ENCODE measurements around the gene C1orf56.

C1orf56 gene

DNA sequence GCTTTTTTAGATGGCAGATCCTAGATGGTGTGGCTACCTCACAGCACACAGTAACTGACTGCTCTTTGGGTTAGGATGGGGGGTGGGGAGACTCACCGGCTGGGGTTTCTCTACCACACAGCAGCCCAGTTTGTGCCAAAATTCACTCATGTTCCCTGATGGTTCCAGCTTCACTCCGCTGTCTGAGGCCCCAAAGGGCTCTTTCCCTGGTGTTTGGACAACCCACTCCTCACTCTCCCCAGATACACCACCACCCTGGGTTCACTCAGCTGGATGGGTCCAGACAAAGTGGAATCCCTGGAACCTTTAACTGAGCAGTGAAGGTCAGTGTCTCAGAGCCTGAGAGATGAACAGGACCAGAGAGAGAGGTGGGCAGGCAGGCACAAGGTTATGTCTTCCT is 8.0 kb downstream of the C1orf56 start:
- Histone ChIP-seq H3K9ac (ENCODE audit: low read depth, low read length) (no peak overlapping the region), H3K4me1 (ENCODE audit: control insufficient read depth, insufficient read depth, low read length) (peaks cover 4% of the 10 kb centered on the region), H3K36me3 (ENCODE audit: control insufficient read depth, insufficient read depth, low read length) (peaks cover 23% of the 10 kb centered on the region), H3K27me3 (ENCODE audit: control insufficient read depth, insufficient read depth, low read length) (no peaks in the 10 kb centered on the region), H3K4me3 (ENCODE audit: low read depth, low read length) (no peak overlapping the region), H3K9me3 (ENCODE audit: control insufficient read depth, insufficient read depth, low read length) (no peaks in the 10 kb centered on the region)

- no peak overlapping the region for H3K9ac ChIP-seq (ENCODE audit: low read depth, low read length)
Measured at GRCh38 chr1:151056149-151056548, 8.6 kb downstream of the C1orf56 start.

DNA sequence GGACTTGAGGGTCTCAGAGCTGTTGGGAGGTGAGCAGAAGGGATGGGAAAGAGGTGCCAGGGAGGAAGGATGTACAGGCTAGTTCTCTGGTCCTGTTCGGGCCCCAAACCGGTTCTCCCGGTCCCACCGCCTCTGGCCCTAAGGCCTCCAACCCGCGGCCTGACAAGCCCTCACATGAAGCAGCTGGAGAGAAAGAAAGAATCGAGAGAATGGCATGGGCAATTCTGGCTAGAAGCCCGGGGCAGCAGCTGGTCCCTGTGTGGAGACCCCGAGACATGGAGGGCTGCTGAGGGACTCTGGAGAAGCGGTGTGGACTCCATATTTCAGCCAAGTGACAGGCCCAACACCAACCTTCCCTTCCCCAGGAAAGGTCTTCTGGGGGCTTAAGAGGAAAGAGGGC is 11.1 kb downstream of the C1orf56 start:
- no peaks in the 10 kb centered on the region for H3K27me3 ChIP-seq (ENCODE audit: control insufficient read depth, insufficient read depth, low read length)
- peak overlapping the region; percentile 95 for H3K4me3 ChIP-seq (ENCODE audit: low read depth, low read length)
- H3K9me3 ChIP-seq (ENCODE audit: control insufficient read depth, insufficient read depth, low read length), result no peaks in the 10 kb centered on the region
- H3K4me1 ChIP-seq (ENCODE audit: control insufficient read depth, insufficient read depth, low read length), result peaks cover 8% of the 10 kb centered on the region
- peaks cover 14% of the 10 kb centered on the region for H3K36me3 ChIP-seq (ENCODE audit: control insufficient read depth, insufficient read depth, low read length)
- H3K9ac ChIP-seq (ENCODE audit: low read depth, low read length), result peak overlapping the region; percentile 90

More at GRCh38 chr1:151056149-151056548, 8.6 kb downstream of the C1orf56 start:
- H3K9me3 ChIP-seq (ENCODE audit: control insufficient read depth, insufficient read depth, low read length), result no peaks in the 10 kb centered on the region
- H3K4me1 ChIP-seq (ENCODE audit: control insufficient read depth, insufficient read depth, low read length), result peaks cover 4% of the 10 kb centered on the region
- H3K4me3 ChIP-seq (ENCODE audit: low read depth, low read length), result no peak overlapping the region
- no peaks in the 10 kb centered on the region for H3K27me3 ChIP-seq (ENCODE audit: control insufficient read depth, insufficient read depth, low read length)
- peaks cover 23% of the 10 kb centered on the region for H3K36me3 ChIP-seq (ENCODE audit: control insufficient read depth, insufficient read depth, low read length)

DNA sequence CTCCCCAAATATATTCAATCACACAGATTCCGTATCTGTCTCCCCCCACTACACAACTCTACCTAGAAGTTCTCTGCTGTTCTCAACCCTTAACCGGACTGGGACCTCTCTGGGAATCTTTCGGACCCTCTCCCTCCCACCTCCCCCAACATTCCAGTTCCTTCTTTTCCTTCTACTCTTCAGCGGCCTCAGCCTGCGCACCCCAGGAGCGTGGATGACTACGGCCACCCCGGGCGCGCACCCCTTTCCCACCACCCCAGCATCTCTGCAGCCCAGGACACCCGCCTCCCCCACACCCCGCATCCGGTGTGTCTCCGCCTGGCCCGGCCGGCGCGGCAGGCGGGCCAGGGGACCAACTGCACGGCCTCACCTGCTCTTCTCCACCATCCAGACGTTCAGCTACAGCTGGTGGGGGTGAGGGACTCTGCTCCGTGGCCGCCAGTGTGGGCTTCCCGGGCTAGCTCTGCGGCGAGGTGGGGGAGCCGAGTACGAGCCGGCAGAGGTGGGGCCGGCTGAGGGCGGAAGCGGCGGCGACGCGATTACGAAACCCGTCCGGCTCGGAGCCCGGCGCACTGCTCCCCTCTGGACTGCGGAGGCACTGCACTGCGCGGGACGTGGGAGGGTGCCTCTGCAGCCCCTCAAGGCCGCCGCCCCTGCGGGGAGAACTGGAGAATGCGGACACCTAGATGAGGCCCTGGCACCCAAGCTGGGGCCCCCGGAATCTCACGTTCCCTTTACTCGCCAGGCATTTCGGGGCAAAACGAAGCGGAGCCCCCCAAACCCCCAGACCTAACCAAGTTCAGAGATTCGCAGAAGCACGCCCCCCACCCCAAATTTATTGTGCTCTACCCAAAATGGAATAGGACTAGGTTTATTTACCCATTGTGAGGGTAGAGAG is 11.8 kb downstream of the C1orf56 start, which contains the start of gene CDC42SE1:
TSS of gene CDC42SE1 (minus strand) at position 514 of the 898 bp plus-strand sequence. CDS start 3,892 bp downstream, outside the sequence.
- Histone ChIP-seq H3K4me1 (ENCODE audit: control insufficient read depth, insufficient read depth, low read length) (peaks cover 10% of the 10 kb centered on the region), H3K4me3 (ENCODE audit: low read depth, low read length) (peak within 1 kb of the TSS; percentile 95), H3K27me3 (ENCODE audit: control insufficient read depth, insufficient read depth, low read length) (no peaks in the 10 kb centered on the region), H3K36me3 (ENCODE audit: control insufficient read depth, insufficient read depth, low read length) (peaks cover 9% of the 10 kb centered on the region), H3K9ac (ENCODE audit: low read depth, low read length) (peak within 1 kb of the TSS; percentile 90), H3K9me3 (ENCODE audit: control insufficient read depth, insufficient read depth, low read length) (no peaks in the 10 kb centered on the region)

DNA sequence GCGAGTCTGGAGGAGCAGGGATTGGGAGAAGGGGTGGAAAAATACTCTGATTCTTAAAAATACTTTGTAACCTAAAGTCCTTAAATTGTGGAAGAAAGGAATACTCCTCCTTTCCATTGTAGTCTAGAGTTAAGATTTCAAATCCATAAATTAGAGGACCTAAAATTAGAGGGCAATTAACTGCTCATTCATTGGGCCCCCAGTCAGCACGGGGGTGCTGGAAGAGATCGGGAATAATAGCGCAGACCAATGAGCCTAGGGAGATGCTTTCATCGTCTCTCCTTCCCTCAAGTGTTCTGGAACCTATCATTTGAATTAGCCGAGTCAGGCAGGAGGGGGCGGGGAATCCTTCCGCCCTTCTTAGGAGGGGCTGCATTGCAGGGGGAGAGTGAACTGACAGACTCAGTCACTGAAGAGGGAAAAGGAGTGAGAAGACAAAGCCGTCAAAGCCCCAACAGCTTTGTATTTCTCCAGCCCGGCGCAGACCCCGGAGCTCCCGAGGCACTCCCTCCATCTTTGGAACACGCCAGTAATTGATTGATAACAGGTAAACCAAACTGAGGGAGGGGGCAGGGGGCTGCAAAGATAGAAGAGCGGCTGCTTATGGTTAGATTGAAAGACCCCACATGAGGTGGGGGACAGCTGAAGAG is 12.6 kb downstream of the C1orf56 start, which contains the start of gene MLLT11:
TSS of gene MLLT11 (plus strand) at position 391 of the 650 bp plus-strand sequence. CDS start 6,828 bp downstream, outside the sequence.
- H3K9ac ChIP-seq (ENCODE audit: low read depth, low read length), result peak within 1 kb of the TSS; percentile 90
- H3K36me3 ChIP-seq (ENCODE audit: control insufficient read depth, insufficient read depth, low read length), result peaks cover 8% of the 10 kb centered on the region
- H3K4me3 ChIP-seq (ENCODE audit: low read depth, low read length), result peak within 1 kb of the TSS; percentile 95
- H3K4me1 ChIP-seq (ENCODE audit: control insufficient read depth, insufficient read depth, low read length), result peaks cover 11% of the 10 kb centered on the region
- H3K9me3 ChIP-seq (ENCODE audit: control insufficient read depth, insufficient read depth, low read length), result no peaks in the 10 kb centered on the region
- no peaks in the 10 kb centered on the region for H3K27me3 ChIP-seq (ENCODE audit: control insufficient read depth, insufficient read depth, low read length)

GRCh38 chr1:151060657-151061421 is 13.3 kb downstream of the C1orf56 start:
- H3K9ac ChIP-seq (ENCODE audit: low read depth, low read length), result peak overlapping the region; percentile 61

GRCh38 chr1:151061704-151062103 is 14.2 kb downstream of the C1orf56 start:
- no peaks in the 10 kb centered on the region for H3K9me3 ChIP-seq (ENCODE audit: control insufficient read depth, insufficient read depth, low read length)
- no peaks in the 10 kb centered on the region for H3K27me3 ChIP-seq (ENCODE audit: control insufficient read depth, insufficient read depth, low read length)
- H3K4me1 ChIP-seq (ENCODE audit: control insufficient read depth, insufficient read depth, low read length), result peaks cover 11% of the 10 kb centered on the region
- H3K4me3 ChIP-seq (ENCODE audit: low read depth, low read length), result peak overlapping the region; percentile 95
- H3K36me3 ChIP-seq (ENCODE audit: control insufficient read depth, insufficient read depth, low read length), result no peaks in the 10 kb centered on the region
- no peak overlapping the region for H3K9ac ChIP-seq (ENCODE audit: low read depth, low read length)

More at GRCh38 chr1:151060657-151061421, 13.3 kb downstream of the C1orf56 start:
- Histone ChIP-seq H3K27me3 (ENCODE audit: control insufficient read depth, insufficient read depth, low read length) (no peaks in the 10 kb centered on the region), H3K36me3 (ENCODE audit: control insufficient read depth, insufficient read depth, low read length) (peaks cover 1% of the 10 kb centered on the region), H3K4me3 (ENCODE audit: low read depth, low read length) (peak overlapping the region; percentile 95), H3K4me1 (ENCODE audit: control insufficient read depth, insufficient read depth, low read length) (peaks cover 11% of the 10 kb centered on the region), H3K9me3 (ENCODE audit: control insufficient read depth, insufficient read depth, low read length) (no peaks in the 10 kb centered on the region)

GRCh38 chr1:151062741-151063371 is 15.3 kb downstream of the C1orf56 start:
- Histone ChIP-seq H3K4me1 (ENCODE audit: control insufficient read depth, insufficient read depth, low read length) (peaks cover 10% of the 10 kb centered on the region), H3K4me3 (ENCODE audit: low read depth, low read length) (no peak overlapping the region), H3K9ac (ENCODE audit: low read depth, low read length) (no peak overlapping the region)

GRCh38 chr1:151065089-151065645 is 17.6 kb downstream of the C1orf56 start:
- Histone ChIP-seq H3K36me3 (ENCODE audit: control insufficient read depth, insufficient read depth, low read length) (no peaks in the 10 kb centered on the region), H3K27me3 (ENCODE audit: control insufficient read depth, insufficient read depth, low read length) (no peaks in the 10 kb centered on the region), H3K4me1 (ENCODE audit: control insufficient read depth, insufficient read depth, low read length) (peaks cover 7% of the 10 kb centered on the region), H3K9me3 (ENCODE audit: control insufficient read depth, insufficient read depth, low read length) (no peaks in the 10 kb centered on the region), H3K9ac (ENCODE audit: low read depth, low read length) (no peak overlapping the region), H3K4me3 (ENCODE audit: low read depth, low read length) (no peak overlapping the region)

More at GRCh38 chr1:151062741-151063371, 15.3 kb downstream of the C1orf56 start:
- H3K27me3 ChIP-seq (ENCODE audit: control insufficient read depth, insufficient read depth, low read length), result no peaks in the 10 kb centered on the region
- no peaks in the 10 kb centered on the region for H3K9me3 ChIP-seq (ENCODE audit: control insufficient read depth, insufficient read depth, low read length)
- H3K36me3 ChIP-seq (ENCODE audit: control insufficient read depth, insufficient read depth, low read length), result no peaks in the 10 kb centered on the region

DNA sequence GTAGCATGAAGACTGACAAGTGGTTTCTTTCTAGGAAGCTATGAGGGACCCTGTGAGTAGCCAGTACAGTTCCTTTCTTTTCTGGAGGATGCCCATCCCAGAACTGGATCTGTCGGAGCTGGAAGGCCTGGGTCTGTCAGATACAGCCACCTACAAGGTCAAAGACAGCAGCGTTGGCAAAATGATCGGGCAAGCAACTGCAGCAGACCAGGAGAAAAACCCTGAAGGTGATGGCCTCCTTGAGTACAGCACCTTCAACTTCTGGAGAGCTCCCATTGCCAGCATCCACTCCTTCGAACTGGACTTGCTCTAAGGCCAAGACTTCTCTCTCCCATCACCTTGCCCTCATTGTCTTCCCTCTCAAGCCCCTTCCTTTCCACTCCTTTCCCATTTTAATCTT is 19.6 kb downstream of the C1orf56 start:
- H3K9ac ChIP-seq (ENCODE audit: low read depth, low read length), result no peak overlapping the region

More for the DNA sequence above, 19.6 kb downstream of the C1orf56 start:
- no peaks in the 10 kb centered on the region for H3K9me3 ChIP-seq (ENCODE audit: control insufficient read depth, insufficient read depth, low read length)
- H3K4me1 ChIP-seq (ENCODE audit: control insufficient read depth, insufficient read depth, low read length), result peaks cover 3% of the 10 kb centered on the region
- no peaks in the 10 kb centered on the region for H3K27me3 ChIP-seq (ENCODE audit: control insufficient read depth, insufficient read depth, low read length)
- no peak overlapping the region for H3K4me3 ChIP-seq (ENCODE audit: low read depth, low read length)
- no peaks in the 10 kb centered on the region for H3K36me3 ChIP-seq (ENCODE audit: control insufficient read depth, insufficient read depth, low read length)

All from iPS-15b (cell line).